ENCODE measurements around the gene ZNF593. TPM values are rescaled to one million over a fixed set of nuclear protein-coding genes. Genes with fewer than 3 reads are reported as not detected.

Gene ZNF593
- total RNA-seq, 1 donor from 2014 or later: 80.4 TPM

GRCh38 chr1:26148887-26149286, 20.8 kb upstream of the ZNF593 start:
- no peak for DNase-seq (ENCODE audit: low read depth)
- no peak for TF ChIP-seq CTCF (conservative IDR thresholded peaks at IDR 0.05; ENCODE audit: low read depth, low read length)
- no peak overlapping the region for H3K4me3 ChIP-seq (ENCODE audit: low read depth, low read length)

GRCh38 chr1:26153966-26154532, 15.7 kb upstream of the ZNF593 start:
- H3K4me3 ChIP-seq (ENCODE audit: low read depth, low read length): no peak overlapping the region
- TF ChIP-seq CTCF (conservative IDR thresholded peaks at IDR 0.05; ENCODE audit: low read depth, low read length): no peak
- DNase-seq (ENCODE audit: low read depth): no peak

DNA sequence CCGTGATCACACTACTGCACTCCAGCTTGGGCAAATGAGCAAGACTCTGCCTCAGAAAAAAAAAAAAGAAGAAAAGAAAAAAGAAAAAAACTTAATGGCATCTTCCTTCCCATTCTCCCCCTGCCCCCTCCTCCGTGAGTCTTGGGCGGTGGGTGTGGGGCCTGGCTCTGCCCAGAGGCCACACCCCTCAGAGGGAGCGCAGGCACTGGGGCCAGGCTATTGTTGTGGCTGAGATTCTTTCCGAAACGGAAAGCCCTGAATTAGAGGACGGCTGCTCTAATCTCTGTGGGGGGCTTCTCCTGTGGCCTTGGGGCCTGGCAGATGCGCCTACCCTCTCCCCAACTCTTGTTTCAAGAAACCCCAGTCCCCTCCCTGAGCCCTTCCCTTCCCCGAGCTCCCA, 15.0 kb upstream of the ZNF593 start:
- no peak for TF ChIP-seq CTCF (conservative IDR thresholded peaks at IDR 0.05; ENCODE audit: low read depth, low read length)
- no peak for DNase-seq (ENCODE audit: low read depth)
- H3K4me3 ChIP-seq (ENCODE audit: low read depth, low read length): no peak overlapping the region

GRCh38 chr1:26155370-26156284, 14.1 kb upstream of the ZNF593 start:
- H3K4me3 ChIP-seq (ENCODE audit: low read depth, low read length): no peak overlapping the region
- DNase-seq (ENCODE audit: low read depth): no peak
- TF ChIP-seq CTCF (conservative IDR thresholded peaks at IDR 0.05; ENCODE audit: low read depth, low read length): no peak

DNA sequence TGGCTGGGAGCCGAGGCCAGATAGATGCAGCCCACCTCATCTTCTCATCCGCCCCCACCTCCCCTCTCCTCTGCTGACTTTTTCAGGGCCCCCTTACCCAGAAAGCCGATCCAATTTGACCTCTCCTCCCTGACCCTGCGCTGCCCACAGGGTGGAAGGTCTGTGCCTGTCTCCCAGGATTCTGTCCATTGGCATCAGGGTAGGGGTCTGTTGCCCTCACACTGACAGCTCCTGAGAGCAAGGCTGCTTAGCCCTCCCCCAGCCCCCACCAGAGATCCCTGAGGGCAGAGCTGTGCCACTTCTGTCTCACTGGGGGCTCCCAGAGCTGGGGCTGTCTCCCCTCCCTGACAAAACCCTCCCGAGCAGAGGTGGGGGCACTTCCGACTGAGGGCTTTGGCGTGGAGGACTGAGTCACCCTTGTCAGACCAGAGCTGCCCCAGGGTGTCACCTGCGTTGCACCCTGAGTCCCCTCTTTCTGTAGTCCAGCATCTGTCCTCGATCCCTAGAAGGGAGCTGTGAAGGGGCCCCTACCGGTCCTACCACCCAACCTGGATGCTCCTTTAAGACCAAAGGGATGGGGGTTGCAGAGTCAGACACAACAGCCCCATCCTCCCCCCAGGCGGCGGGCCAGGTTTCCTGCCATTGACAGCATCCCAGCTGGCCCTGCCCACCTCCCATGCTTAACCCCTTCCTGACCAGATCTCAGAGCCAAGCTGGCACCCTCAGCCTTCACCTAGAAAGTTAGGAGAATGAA, 13.2 kb upstream of the ZNF593 start:
- no peak for DNase-seq (ENCODE audit: low read depth)
- H3K4me3 ChIP-seq (ENCODE audit: low read depth, low read length): no peak overlapping the region
- TF ChIP-seq CTCF (conservative IDR thresholded peaks at IDR 0.05; ENCODE audit: low read depth, low read length): no peak

DNA sequence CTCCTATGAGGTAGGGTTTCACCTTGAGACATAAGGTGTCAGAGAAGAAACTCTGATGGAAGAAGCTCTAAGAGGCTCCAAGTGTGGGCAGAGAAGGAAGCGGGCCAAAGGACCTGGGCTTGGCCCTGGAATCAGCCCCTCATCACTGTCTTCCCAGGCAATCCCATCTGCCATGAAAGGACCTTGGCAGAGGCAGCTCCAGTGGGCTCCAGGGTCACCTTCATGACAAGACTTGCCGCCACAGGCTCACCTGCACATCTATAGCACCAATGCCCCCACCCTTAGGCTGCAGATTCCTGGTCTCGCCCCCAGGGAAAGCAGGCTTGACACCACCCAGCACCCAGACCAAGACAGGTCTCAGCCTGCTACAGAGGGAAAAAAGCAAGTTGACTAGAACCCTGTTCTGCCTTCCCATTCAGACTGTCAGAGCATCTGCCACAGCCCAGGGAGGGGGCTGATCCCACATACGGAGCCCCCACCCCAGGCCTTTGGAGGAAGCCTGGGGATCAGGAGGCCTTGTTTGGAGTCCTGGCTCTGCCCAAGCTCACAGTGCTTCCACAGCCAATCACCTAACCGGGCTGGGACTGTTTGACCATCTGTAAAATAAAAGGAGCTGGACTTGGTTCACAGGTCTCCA, 11.3 kb upstream of the ZNF593 start:
- TF ChIP-seq CTCF (conservative IDR thresholded peaks at IDR 0.05; ENCODE audit: low read depth, low read length): no peak
- no peak for DNase-seq (ENCODE audit: low read depth)
- no peak overlapping the region for H3K4me3 ChIP-seq (ENCODE audit: low read depth, low read length)
